Activated gamma-delta T cell treated with anti-CD3 and anti-CD28 coated beads, Interleukin-2, amount 50 U/mL, for 16 hours (primary cell): ENCODE results near the gene JARID2.
"Not testable (repeated sequence)": the region's sequence is repeated elsewhere in the genome, so short reads cannot be mapped to it uniquely, and the experiment has no call there.

Source experiments
- DNase-seq: peaks from one replicate; pipeline ENCODE4 v3.0.0-alpha.2; 2020; ENCODE audit warnings: low read depth

The JARID2 gene

DNA sequence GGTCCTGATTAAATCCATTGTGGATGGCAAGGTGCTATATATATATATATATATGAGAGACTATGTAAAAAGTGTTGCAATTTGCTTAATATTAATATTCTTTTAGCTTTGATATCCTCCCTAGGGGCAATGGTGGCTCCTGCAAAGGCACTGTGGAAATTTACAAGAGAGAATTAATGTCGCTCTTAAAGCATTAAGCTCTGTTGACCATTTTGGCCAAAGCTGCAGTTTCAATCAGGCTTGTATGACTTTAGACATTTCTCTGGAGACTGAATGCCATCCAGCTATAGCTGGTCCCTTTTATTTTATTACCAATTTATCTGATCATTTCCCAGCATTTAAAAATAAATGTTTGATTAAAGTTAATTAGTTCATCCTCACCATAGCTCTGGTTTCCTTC, 155.3 kb downstream of the JARID2 start:
- DNase-seq: no peak

DNA sequence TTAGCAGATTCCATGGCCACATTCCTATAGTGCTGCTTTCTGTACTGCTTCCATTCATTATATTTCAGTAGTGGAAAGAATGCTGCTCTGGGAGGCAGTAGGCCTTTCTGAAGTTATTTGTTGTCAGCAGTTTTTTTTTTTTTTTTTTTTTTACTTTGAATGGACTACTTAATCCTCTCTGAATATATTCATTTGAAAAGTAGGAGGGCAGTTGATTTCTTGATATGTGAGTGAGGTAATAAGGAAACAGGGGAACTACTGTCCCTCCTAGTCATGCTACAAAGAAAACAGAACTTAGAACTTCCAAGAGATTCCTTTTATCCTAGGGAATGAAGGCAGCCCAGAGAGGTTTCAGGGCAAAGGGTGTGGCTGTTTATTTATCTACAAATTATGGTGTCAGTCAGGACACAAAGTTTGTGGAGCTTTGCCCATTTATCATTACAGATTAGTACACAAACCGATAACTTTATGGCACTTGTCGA, 155.9 kb downstream of the JARID2 start:
- DNase-seq: no peak

DNA sequence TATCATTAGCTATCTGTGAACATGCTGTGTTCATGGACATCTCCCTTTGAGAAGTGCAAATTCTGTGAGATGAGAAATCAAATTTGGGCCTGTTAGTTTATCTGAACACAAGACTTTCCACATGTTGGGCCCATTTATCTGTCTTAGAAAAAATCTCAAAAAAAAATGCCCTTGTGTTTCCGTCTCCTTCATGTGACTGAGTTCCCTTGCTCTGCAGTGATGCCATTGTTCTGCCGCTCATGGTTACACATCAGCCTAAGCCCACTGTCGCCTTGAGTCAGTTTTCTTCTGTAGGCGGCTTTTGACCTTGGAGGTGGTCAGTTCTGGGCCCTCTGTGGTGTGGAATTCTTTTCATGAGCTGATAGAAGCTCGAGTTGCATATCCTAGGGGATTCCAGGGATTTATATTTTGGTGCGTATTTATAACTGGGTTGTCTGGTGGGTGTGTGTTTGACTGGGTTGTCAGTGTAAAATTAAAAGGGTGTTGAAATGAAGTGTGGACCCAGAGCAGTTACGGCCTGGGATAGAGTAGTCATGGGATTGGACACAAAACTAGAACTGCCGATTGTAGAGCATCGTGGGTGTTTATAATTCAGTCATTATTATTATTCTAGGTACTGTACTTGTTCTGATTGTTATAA, 156.7 kb downstream of the JARID2 start:
- no peak for DNase-seq

DNA sequence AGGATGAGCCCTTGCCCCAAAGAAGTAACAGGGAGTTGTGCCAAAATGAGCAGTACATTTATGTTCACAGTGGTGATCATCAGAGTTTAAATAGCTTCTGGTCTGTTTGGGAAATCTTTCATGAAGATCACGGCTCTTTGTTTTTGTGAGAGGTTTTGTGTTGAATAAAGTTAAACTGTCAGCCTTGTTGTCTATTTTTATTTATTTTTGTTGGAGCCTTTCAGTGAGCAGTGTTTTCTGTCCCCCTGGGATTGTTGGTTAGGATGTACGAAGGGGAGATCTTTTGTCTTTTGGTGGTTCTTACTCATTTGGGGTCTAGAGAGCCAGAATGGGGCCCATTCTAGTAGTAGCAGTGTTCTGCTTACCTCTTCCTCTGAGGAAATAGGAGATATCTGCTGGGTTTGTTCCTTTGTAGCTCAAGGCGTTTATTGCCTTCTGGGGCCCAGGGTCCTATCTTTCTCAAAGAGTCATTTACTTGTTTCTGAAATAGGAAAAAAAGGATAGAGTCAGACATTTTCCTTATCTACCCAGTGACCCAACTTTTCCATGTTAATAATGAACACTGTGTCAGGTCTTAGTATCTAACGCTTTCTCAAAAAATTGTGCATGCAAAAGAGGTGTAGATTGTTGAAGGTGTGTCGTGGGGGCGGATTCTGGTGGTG, 157.4 kb downstream of the JARID2 start:
- DNase-seq: no peak

DNA sequence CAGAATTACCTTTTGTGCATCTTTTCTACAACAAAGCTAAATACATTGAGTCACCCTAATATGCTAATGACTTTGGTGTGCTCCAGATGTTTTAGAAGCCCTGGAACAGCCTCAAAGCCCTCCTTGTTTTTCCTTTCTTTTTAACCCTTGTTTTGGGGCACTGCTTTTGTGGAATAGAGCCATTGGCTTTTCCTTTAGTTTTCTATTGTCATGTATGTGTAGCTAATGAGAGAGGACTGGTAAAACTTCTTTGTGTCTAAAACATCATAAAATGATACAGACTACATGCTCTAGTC, 158.8 kb downstream of the JARID2 start:
- DNase-seq: no peak

DNA sequence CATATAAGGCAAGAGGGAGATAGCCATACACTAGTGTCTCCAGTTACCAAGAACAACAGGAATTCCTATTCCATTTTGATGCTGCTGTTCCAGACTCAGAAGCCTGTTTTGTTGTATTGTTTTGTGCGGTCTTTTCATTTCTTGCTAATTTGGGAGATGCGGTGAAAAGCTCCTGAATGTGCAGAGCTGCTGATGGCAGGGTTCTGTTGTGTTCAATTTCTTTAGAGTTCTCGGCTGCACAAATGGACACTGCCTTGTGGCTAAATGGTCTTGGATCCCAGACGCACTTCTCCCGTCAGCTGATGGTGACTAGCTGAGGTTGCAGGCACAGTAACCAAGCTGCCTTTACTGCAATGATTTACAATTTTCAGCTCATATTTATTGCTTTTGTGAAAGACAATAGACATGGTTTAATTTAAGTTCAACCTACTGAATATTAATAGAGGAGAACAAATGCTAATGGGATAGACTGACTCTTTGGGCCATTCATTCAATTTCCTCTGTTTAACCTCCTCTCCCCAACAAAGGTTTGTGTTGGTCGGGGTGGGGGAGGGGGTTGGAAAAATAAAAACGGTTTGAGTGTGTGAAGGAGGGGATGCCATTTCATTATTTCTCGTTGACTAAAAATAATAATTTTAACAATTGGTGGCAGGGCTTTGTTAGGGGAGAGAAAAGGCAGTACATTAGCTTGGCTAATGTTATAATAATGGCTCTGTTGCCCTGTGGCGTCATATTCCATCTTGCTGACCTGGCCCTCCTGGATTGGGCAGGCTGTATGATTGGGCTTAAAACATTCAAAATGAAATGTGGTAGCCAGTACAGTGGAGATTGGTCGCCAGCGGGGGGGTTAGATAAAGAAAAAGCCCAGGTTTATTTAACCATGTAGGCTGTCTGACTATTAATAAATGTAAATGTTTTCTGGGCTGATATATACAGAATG, 159.5 kb downstream of the JARID2 start:
- DNase-seq: no peak

DNA sequence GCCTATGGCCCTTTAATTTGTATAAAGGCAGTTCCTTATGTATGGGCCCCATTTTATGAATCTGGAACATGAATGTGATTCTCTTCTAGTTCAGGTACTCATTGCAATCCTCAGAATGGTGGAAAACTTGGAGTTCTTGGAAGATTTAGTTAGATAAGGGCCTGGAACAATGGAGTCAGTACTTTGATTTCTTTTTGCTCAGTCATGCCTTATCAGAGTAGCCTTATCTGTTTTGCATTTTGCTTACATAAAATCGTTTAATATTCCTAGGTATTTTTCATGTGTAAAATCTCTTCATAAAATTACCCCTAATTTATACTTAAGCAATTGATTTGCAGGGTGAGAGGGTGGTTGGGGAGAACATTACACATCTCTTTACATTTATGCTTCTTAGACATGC, 160.6 kb downstream of the JARID2 start:
- no peak for DNase-seq

DNA sequence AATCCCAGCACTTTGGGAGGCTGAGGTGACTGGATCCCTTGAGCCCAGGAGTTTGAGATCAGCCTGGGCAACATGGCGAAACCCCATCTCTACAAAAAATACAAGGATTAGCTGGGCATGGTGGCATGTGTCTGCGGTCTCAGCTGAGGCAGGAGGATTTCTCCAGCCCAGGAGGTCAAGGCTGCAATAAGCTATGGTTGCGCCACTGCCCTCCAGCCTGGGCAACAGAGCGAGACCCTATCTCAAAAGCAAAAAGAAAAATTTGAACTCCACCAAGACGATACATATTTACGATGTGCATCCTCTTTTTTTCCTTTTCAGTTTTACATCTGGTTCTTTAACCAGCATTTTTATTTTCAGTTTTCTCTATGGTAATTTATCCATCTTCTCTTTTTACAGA, 162.1 kb downstream of the JARID2 start:
- no peak for DNase-seq

DNA sequence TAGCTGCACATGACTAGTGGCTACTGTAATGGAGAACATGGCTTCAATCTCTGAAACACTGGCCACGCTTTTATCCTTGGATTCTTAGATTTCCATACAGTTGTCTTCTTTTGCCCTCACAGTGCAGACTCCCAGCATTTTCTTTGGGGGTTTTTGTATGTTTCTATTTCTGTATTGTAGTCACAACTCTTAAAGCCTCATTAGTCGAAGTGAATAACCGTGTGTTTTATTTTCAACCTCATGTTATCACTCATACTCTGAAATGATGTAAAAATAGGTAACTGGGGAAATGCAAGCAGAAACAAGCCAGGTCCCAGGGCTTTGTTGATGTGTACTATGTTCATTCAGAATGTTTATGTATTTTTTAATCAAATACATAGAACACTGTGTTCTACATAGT, 162.9 kb downstream of the JARID2 start:
- DNase-seq: no peak

DNA sequence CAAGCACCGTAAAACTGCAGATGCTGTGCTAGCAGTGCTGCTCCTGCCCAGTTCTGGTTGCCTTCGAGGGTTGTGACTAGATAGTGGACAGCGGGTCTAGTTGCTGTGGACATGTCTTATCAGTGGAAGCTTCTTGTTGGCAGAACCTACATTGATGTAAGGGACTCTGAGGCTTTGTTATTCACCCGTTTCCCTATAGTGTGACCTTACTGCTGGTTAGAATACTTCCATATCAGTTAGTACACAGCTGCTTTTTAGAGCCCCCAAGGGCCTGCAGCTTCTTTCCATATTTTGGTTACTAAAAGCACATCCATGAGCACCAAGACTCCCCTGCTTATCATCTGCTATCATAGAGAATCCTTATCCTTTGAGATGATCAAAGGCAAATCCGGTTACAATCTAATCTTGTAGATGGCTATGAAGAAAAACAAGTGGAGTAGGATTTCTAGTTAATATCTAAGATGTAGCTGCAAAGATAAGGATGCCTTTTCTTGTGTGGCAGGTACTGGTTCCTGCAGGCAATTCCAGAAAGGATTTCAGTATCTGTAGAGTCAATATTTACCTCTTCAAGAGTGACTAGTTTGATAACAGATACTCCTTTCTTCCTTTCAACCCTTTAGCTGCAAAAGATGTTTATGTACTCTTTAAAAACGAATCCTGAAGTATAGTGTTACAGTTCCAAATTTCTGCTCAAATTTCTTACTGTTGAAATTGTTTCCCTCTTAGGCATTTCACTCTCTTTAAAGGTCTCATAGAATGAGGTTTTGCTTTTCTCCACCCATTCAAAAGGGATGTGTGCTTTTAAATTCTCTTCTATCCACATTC, 163.6 kb downstream of the JARID2 start:
- DNase-seq: no peak

DNA sequence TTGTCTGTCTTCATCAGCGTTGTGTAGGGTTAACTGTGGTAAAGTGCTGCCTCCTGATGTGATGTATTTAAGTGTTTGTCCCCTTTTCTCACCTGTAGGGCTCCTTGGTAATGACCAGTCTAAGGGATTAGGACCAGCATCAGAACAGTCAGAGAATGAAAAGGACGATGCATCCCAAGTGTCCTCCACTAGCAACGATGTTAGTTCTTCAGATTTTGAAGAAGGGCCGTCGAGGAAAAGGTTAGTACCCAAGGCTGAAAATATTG, 164.2 kb downstream of the JARID2 start:
- DNase-seq: no peak

DNA sequence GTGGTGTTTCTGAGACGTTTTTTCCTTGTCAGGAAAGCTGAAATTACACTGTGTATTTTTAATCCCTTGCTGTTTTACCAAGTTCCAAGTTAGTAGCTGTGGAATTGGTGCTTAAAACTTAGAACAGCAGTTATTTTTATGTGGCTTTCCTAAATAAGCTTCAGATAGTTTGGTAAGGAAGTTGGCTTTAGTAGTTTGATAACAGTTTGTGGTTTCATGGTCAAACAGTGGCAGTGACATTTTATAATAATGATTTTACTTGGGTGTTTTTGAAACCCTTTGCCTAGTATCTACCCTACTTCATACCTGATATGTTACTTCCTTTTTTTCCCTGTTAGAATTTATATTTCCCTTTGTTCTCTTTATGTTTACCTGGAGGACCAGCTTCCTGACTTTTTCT, 164.9 kb downstream of the JARID2 start:
- no peak for DNase-seq

DNA sequence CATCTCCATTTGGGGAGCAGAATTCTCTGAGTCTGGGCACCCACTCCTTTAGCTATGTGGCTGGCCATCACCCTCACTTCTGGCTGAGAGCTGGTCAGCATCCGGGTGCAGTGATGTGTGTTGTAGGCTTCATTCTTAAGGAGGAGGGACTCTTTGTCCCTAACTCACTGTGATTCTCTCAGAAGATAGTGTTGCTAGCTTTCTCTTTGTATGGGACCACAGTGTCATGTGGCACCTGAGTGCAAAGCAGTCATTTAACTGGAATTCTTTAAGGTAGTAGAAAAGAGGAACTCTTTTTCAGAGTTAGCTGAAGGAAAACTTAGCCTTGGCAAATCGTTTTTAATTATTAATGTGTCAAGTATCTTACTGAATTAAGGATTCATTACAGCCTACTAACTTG, 165.9 kb downstream of the JARID2 start:
- DNase-seq: no peak

DNA sequence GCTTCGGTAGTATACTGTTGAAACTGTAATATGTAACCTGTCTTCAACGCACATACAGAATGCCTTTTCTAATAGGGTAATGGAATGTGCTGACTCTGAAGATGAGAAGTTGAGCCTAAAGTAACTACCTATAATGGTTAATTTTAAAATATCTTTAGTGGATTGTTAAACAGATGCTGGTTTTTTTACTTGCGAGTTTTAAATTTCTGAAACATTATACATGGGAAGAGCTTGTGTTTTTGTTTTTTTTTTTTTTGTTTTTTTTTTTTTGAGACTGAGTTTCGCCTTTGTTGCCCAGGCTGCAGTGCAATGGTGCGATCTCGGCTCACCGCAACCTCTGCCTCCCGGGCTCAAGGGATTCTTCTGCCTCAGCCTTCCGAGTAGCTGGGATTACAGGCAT, 166.9 kb downstream of the JARID2 start:
- DNase-seq: no peak

DNA sequence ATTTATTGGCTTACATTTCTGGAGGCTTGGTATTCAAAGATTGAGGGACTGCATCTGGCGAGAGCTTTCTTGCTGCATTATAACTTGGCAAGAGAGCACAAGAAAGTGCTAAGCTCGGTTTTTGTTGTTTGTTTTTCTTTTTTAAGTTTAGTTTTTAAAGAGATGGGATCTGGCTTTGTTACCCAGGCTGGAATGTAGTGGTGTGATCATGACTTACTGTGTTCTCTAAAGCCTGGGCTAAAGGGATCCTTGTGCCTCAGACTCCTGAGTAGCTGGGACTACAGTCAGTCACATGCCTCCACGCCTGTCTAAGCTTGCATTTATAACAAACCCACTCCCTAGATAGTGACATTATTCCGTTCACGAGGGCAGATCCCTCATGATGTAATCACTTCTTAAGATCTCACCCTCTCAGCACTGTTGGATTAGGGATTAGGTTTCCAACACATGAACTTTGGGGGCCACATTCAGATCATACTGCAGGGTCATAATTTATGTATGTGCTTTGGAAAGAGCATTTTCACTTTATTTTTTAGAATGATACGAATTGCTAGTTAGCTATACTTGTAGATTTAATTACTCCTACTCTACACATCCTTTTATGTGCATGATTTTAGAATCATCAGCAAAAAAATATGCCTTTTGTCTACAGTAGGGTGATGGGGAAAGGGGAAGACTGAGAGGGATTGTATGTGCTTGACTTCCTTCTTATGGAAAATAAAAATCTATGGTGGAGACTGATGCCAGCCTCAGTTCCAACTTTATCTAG, 167.8 kb downstream of the JARID2 start:
- DNase-seq: no peak

DNA sequence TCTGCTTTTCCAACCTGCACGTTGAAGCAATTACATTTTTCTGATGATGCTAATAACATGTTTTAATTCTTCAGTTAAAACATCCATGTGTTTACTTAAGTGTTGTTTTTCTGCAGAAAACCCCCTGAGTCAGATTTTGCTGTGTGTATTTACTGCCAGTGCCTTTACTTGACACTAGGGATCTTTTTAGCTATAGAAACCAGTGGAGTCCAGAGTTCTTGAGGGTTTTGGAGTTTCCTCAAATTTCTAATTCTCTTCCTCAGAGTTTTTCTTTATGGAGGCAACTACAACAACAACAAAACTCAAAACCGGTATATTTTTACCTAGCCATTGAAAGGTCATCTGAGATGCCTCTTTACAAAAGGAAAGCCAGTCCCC, 168.4 kb downstream of the JARID2 start:
- no peak for DNase-seq

DNA sequence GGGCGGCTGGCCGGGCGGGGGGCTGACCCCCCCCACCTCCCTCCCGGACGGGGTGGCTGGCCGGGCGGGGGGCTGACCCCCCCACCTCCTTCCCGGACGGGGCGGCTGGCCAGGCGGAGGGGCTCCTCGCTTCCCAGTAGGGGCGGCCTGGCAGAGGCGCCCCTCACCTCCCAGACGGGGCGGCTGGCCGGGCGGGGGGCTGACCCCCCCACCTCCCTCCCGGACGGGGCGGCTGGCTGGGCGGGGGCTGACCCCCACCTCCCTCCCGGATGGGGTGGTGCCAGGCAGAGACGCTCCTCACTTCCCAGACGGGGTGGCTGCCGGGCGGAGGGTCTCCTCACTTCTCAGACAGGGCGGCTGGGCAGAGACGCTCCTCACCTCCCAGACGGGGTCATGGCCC, 169.8 kb downstream of the JARID2 start:
- not testable (repeated sequence) for DNase-seq

DNA sequence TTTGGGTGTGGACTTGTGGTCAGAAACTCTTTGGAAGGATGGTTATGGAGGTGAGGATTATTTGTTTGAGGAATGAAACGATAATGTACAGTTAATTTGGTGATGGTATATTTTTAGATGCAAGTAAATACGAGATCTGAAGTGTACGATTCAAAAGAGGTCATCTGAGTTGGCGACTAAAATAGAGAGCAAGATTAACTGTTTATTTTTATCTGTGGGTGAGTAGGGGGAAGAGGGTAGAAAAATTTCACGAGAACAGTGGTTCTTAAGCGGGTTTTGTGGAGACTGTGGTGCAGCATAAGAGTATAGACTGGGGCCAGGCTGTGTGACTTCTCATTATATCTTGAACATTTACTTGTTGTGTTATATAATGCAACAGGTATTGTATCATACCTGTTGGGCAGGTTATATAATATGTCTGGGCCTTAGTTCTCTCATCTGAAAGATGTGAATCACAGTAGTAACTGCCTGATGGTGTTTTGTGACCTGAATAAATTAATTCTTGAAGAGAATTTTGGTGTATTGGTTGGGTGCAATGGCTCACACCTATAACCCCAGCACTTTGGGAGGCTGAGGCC, 171.2 kb downstream of the JARID2 start:
- no peak for DNase-seq

DNA sequence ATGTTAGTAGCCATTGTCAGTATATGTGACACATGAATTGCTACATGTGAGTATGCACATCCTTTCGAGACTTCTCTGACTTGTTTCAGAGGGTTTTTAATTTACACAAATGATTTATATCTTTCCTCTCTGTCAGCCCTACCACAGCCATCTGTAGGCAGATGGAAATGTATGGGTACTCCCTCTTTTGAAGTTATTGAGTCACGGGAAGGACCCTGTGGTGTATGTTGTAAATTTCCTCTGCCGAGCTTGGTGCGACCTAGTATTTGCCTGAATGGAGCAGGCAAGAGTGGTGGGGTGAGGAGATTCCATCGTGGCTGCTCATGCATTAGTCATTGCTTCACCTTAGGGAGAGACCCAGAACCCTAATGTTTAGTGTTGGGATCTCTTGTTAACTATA, 171.9 kb downstream of the JARID2 start:
- DNase-seq: no peak

DNA sequence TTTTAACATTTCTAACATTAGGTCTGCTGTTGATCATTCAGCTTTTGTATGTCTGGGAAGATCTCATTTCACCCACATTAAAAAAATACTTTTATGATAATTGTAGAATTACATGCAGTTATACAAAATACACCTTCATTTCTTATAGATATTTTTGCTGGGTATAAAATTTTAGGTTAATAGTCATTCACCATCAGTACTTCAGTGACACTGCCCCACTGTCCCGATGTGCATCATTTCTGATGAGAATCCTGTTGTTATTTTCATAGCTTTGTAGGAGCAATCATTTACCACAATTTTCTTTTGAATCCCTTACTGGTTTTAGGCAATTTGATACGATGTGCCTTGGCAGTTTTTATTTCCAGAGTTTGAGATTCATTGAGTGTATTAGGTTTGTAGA, 173.6 kb downstream of the JARID2 start:
- no peak for DNase-seq

DNA sequence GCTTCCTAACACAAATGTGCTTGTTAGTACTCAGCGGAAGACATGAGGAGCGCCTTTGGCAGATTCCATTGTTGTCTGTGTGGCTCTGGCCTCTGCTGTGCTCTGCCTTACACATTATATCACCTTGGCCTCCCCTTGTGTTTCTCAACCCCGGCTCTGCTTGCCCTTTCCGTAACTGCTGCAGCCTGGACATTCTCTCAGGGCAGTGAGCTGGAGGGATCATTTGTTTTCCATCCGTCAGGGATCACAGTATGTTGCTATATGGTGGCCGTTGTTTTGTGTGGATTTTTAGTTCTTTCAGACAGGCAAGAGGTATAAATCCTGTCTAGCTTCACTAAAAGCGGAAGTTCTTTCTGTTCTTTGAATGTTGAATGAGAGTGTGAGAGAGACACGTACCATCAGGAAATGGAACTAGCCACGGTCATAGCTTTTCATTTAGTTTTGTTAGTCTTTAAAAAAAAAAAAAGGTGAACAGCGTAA, 175.1 kb downstream of the JARID2 start:
- DNase-seq: no peak
